Choroid plexus epithelial cell (primary cell): Measurements from ENCODE around the gene DBP.

ENCODE experiments used
- DNase-seq: peaks from one replicate; pipeline ENCODE4 v3.0.0-alpha.2; 2010; ENCODE audit warnings: low read depth
- H3K4me3 ChIP-seq: 2 replicates; pipeline ENCODE4 v1.5.1; 2011; ENCODE audit warnings: low read depth, mild to moderate bottlenecking, control low read depth, low read length, moderate library complexity
- CTCF ChIP-seq: conservative IDR thresholded peaks from 2 replicates; pipeline ENCODE4 v1.5.1; 2011; ENCODE audit warnings: low read depth, mild to moderate bottlenecking, control low read depth, inconsistent platforms, low read length, moderate library complexity

Gene DBP

GRCh38 chr19:48606463-48607358 lies 30.5 kb downstream of the DBP start, which contains the start of gene SPACA4:
Gene SPACA4 (plus strand): TSS chr19:48606742. CDS start chr19:48606979, 237 bp downstream.
- no peak for DNase-seq
- H3K4me3 ChIP-seq: no peak within 1 kb of the TSS

GRCh38 chr19:48603850-48604249 lies 33.3 kb downstream of the DBP start:
- TF ChIP-seq CTCF: no peak
- DNase-seq: no peak
- H3K4me3 ChIP-seq: no peak overlapping the region

More at GRCh38 chr19:48606463-48607358, 30.5 kb downstream of the DBP start, which contains the start of gene SPACA4:
- no peak for TF ChIP-seq CTCF

- no peak overlapping the region for H3K4me3 ChIP-seq
- TF ChIP-seq CTCF: no peak
- DNase-seq: no peak
These were observed 33.7 kb downstream of the DBP start for GRCh38 chr19:48603449-48603848.

- no peak overlapping the region for H3K4me3 ChIP-seq
- no peak for TF ChIP-seq CTCF
- DNase-seq: no peak
These were observed 34.2 kb downstream of the DBP start for GRCh38 chr19:48603001-48603400.

GRCh38 chr19:48600679-48601417 lies 36.3 kb downstream of the DBP start:
- no peak for DNase-seq
- no peak overlapping the region for H3K4me3 ChIP-seq
- no peak for TF ChIP-seq CTCF

GRCh38 chr19:48598996-48599700 lies 38.0 kb downstream of the DBP start:
- TF ChIP-seq CTCF: no peak
- H3K4me3 ChIP-seq: no peak overlapping the region
- no peak for DNase-seq
